ENCODE results near the gene BMERB1. TPM values are rescaled to one million over a fixed set of nuclear protein-coding genes. Genes with fewer than 3 reads are reported as not detected.
"Not testable (repeated sequence)": the region's sequence is repeated elsewhere in the genome, so short reads cannot be mapped to it uniquely, and the experiment has no call there.

The BMERB1 gene
- total RNA-seq, 1 experiment from 2014 or later, result 64.2 TPM

- no peak for DNase-seq
Measured at GRCh38 chr16:15573274-15573895, 139.0 kb downstream of the BMERB1 start.

DNA sequence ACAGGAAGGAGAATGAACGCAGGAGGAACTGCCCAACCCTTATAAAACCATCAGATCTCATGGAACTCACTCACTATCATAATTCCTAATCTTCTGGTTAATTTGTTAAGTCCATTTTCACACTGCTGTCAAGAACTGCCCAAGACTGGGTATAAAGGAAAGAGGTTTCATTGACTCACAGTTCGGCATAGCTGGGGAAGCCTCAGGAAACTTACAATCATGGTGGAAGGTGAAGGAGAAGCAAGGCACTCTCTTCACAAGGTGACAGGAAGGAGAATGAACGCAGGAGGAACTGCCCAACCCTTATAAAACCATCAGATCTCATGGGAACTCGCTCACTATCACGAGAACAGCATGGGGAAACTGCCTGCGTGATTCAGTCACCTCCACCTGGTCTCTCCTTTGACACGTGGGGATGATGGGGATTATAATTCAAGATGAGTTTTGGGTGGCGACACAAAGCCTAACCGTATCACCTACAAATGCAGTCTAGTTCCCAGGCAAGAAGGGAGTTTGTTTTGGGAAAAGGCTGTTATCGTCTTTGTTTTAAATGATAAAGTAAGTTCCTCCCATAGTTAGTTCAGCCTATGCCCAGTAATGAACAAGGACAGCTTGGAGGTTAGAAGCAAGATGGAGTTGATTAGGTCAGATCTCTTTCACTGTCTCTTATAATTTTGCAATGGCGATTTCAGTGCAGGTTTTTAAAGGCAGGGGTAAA, 139.7 kb downstream of the BMERB1 start:
- not testable (repeated sequence) for H3K27ac ChIP-seq; H3K36me3 ChIP-seq; DNase-seq; H3K27me3 ChIP-seq; H3K9me3 ChIP-seq (replicated peaks); H3K4me3 ChIP-seq; H3K4me1 ChIP-seq

More at GRCh38 chr16:15573274-15573895, 139.0 kb downstream of the BMERB1 start:
- no peaks in the 10 kb centered on the region for H3K27me3 ChIP-seq
- H3K9me3 ChIP-seq (replicated peaks), result no peaks in the 10 kb centered on the region
- H3K4me1 ChIP-seq, result no peaks in the 10 kb centered on the region
- H3K27ac ChIP-seq, result no peak overlapping the region
- H3K36me3 ChIP-seq, result peaks cover 16% of the 10 kb centered on the region
- H3K4me3 ChIP-seq, result no peak overlapping the region

- DNase-seq, result no peak
- Histone ChIP-seq H3K4me3 (no peak overlapping the region), H3K27me3 (no peaks in the 10 kb centered on the region), H3K9me3 (replicated peaks) (no peaks in the 10 kb centered on the region), H3K4me1 (no peaks in the 10 kb centered on the region), H3K27ac (no peak overlapping the region), H3K36me3 (peaks cover 8% of the 10 kb centered on the region; the same call in 1 of the 2 replicates)
Measured at GRCh38 chr16:15574614-15574948, 140.2 kb downstream of the BMERB1 start.

GRCh38 chr16:15575293-15576049, 141.1 kb downstream of the BMERB1 start:
- Histone ChIP-seq H3K4me1 (no peaks in the 10 kb centered on the region), H3K27ac (no peak overlapping the region), H3K36me3 (peaks cover 8% of the 10 kb centered on the region; the same call in 1 of the 2 replicates), H3K27me3 (no peaks in the 10 kb centered on the region), H3K4me3 (no peak overlapping the region), H3K9me3 (replicated peaks) (no peaks in the 10 kb centered on the region)
- DNase-seq, result no peak

GRCh38 chr16:15576960-15577958, 142.9 kb downstream of the BMERB1 start:
- H3K4me3 ChIP-seq, result no peak overlapping the region
- H3K36me3 ChIP-seq, result peaks cover 18% of the 10 kb centered on the region
- peak; percentile 16 to 28 for DNase-seq
- H3K9me3 ChIP-seq (replicated peaks), result no peaks in the 10 kb centered on the region
- no peaks in the 10 kb centered on the region for H3K4me1 ChIP-seq
- H3K27me3 ChIP-seq, result no peaks in the 10 kb centered on the region
- H3K27ac ChIP-seq, result no peak overlapping the region

DNA sequence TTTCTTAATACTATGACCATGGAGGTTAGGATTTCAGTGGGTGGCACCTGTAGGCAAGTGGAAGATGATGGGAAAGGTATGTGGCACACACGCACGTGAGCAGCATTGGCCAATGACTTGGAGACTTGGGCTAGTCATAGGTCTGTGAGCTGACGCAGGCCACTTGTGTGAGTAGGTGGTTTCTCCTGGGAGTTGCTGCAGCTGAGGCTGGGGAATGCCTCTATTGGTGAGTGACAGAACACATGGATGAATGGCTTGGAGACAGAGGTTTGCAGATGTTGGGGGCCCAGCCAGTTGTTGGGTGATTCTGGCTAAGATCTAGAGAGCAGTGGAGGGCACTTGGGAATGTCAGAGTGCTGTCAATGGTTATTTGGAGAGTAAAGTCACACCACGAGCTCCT, 144.4 kb downstream of the BMERB1 start:
- no peak for DNase-seq
- H3K9me3 ChIP-seq (replicated peaks), result no peaks in the 10 kb centered on the region
- peaks cover 28% of the 10 kb centered on the region for H3K36me3 ChIP-seq
- H3K27ac ChIP-seq, result no peak overlapping the region
- H3K27me3 ChIP-seq, result no peaks in the 10 kb centered on the region
- H3K4me1 ChIP-seq, result no peaks in the 10 kb centered on the region
- no peak overlapping the region for H3K4me3 ChIP-seq

GRCh38 chr16:15581127-15581815, 146.9 kb downstream of the BMERB1 start:
- H3K27ac ChIP-seq, result no peak overlapping the region
- peaks cover 7% of the 10 kb centered on the region for H3K9me3 ChIP-seq (replicated peaks)

DNA sequence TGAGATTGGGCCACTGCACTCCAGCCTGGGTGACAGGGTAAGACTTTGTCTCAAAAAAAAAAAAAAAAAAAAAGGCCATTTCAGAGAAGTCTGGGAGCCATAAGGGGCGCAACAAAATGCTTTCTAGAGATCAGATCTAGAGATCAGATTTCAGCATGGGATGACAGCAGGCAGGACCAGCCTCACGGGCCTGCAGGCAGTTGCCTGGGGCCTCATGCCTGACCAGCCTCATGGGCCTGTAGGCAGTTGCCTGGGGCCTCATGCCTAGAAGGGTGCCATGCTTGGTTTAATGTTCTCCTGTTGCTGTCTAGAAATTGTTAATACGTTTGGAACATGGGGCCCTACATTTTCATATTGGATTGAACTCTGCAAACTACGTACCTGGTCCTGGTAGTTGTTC, 149.1 kb downstream of the BMERB1 start:
- DNase-seq, result no peak
- H3K4me1 ChIP-seq, result no peaks in the 10 kb centered on the region
- no peaks in the 10 kb centered on the region for H3K27me3 ChIP-seq
- no peak overlapping the region for H3K4me3 ChIP-seq
- peaks cover 55% of the 10 kb centered on the region for H3K36me3 ChIP-seq
- peaks cover 8% of the 10 kb centered on the region for H3K9me3 ChIP-seq (replicated peaks)
- no peak overlapping the region for H3K27ac ChIP-seq

More at GRCh38 chr16:15581127-15581815, 146.9 kb downstream of the BMERB1 start:
- no peak overlapping the region for H3K4me3 ChIP-seq
- H3K27me3 ChIP-seq, result no peaks in the 10 kb centered on the region
- H3K36me3 ChIP-seq, result peaks cover 43% of the 10 kb centered on the region
- H3K4me1 ChIP-seq, result no peaks in the 10 kb centered on the region
- no peak for DNase-seq

DNA sequence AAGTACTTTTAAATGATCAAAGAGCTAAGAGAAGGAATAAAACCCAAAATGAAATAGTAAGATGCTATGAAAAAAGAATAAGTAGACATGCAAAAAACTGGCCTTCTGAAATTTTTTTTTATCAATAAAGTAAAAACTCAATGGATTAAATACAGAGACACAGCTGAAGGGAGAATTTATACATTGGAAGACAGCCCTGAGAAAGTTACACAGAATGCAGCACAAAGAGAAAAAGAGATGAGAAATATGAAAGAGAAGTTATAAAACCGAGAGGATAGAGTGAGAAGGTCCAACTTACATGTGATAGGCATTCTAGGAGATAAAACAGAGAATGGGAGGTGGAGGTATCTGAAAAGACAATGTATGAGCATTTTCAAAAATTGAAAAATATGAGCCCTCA, 151.6 kb downstream of the BMERB1 start:
- Histone ChIP-seq H3K27ac (no peak overlapping the region), H3K27me3 (no peaks in the 10 kb centered on the region), H3K9me3 (replicated peaks) (peaks cover 8% of the 10 kb centered on the region), H3K4me1 (peaks cover 4% of the 10 kb centered on the region), H3K36me3 (peaks cover 59% of the 10 kb centered on the region), H3K4me3 (no peak overlapping the region)
- DNase-seq, result no peak

DNA sequence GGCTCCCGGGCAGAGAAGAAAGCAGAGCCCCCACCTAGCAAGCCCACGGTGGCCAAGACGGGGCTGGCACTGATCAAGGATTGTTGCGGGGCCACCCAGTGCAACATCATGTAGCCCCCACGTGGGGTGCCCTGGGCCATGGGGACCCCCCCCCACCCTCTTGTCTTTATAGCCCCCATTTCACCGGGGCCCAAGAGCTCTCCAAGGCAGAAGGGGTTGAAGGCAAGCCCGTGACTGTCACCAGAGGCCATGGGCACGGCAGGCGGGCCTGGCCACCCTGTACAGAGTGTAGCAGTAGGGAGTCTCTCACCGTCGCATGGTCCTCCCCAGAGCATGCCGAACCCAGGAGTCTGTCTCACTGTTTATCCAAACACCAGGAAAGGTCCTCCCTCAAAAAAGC, 152.3 kb downstream of the BMERB1 start:
- DNase-seq, result no peak
- H3K4me3 ChIP-seq, result no peak overlapping the region
- peaks cover 8% of the 10 kb centered on the region for H3K4me1 ChIP-seq
- H3K27me3 ChIP-seq, result no peaks in the 10 kb centered on the region
- H3K36me3 ChIP-seq, result peaks cover 54% of the 10 kb centered on the region
- H3K9me3 ChIP-seq (replicated peaks), result peaks cover 8% of the 10 kb centered on the region
- no peak overlapping the region for H3K27ac ChIP-seq

- Histone ChIP-seq H3K4me3 (no peak overlapping the region), H3K9me3 (replicated peaks) (peaks cover 8% of the 10 kb centered on the region), H3K4me1 (peaks cover 8% of the 10 kb centered on the region), H3K36me3 (peaks cover 48% of the 10 kb centered on the region), H3K27me3 (no peaks in the 10 kb centered on the region), H3K27ac (no peak overlapping the region)
- no peak for DNase-seq
Measured at GRCh38 chr16:15587152-15587825, 152.9 kb downstream of the BMERB1 start.

- peaks cover 18% of the 10 kb centered on the region for H3K4me1 ChIP-seq
- no peak overlapping the region for H3K4me3 ChIP-seq
- no peaks in the 10 kb centered on the region for H3K9me3 ChIP-seq (replicated peaks)
- H3K27me3 ChIP-seq, result no peaks in the 10 kb centered on the region
- H3K27ac ChIP-seq, result no peak overlapping the region
- peaks cover 47% of the 10 kb centered on the region for H3K36me3 ChIP-seq
- no peak for DNase-seq
Measured at GRCh38 chr16:15592324-15592723, 157.9 kb downstream of the BMERB1 start.

DNA sequence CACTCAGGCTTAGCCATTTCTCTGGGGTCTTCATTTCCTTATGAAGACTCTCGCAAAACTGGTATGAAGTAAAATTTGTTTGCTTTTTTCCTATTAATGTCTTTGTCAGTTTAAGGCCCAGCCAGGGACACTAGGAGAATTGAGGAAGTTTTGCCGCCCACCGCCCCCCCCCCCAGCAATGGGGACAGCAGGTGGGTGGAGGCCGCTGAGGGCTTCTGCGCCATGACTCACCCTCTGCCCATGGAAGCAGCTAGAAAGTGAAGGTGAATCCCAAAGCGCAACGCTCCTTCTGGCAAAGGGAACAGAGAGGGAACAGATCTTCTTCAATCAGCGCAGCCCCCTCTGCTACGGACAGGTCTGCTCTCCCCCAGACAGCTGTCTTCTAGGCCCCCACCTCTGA, 158.8 kb downstream of the BMERB1 start:
- no peak overlapping the region for H3K27ac ChIP-seq
- H3K9me3 ChIP-seq (replicated peaks), result no peaks in the 10 kb centered on the region
- H3K27me3 ChIP-seq, result no peaks in the 10 kb centered on the region
- H3K4me1 ChIP-seq, result peaks cover 26% of the 10 kb centered on the region
- no peak overlapping the region for H3K4me3 ChIP-seq
- DNase-seq, result no peak
- H3K36me3 ChIP-seq, result peaks cover 38% of the 10 kb centered on the region

Data from SJCRH30 (cell line).